ENCODE measurements around the gene PTPN1.

GRCh38 chr20:50632701-50633100 is 122.5 kb downstream of the PTPN1 start:
- no peak for TF ChIP-seq ERF (CRISPR knock-in tag; IDR thresholded peaks at IDR 0.05)
- no peak for TF ChIP-seq CTCF (CRISPR knock-in tag; IDR thresholded peaks at IDR 0.05)
